SK-N-SH treated with all-trans-retinoic acid at 6 μM for 48 hours (cell line): ENCODE results near the gene ICAM3.
"Not testable (repeated sequence)": the region's sequence is repeated elsewhere in the genome, so short reads cannot be mapped to it uniquely, and the experiment has no call there.

Experiments used
- ATAC-seq: fragments of 200-7000 bp; cut with Tn5 transposase; 3 replicates; pipeline ENCODE4 v1.9.1; 2020; ENCODE audit warnings: mild to moderate bottlenecking, moderate library complexity
- ARNTL ChIP-seq: fragments of 450-650 bp; formaldehyde crosslinking; IDR thresholded peaks from 2 replicates; pipeline ENCODE4 v1.5.0; 2020; ENCODE audit warnings: low read depth, mild to moderate bottlenecking, moderate library complexity, borderline replicate concordance
- BACH2 ChIP-seq: fragments of 250-450 bp; sonication (Bioruptor Pico); IDR thresholded peaks from 2 replicates; pipeline ENCODE4 v1.9.0; 2021; ENCODE audit warnings: mild to moderate bottlenecking, borderline replicate concordance
- CSDC2 ChIP-seq: fragments of 250-450 bp; sonication (Bioruptor Pico); IDR thresholded peaks from 2 replicates; pipeline ENCODE4 v1.5.0; 2020; ENCODE audit warnings: mild to moderate bottlenecking, moderate library complexity
- ESRRG ChIP-seq: fragments of 250-450 bp; sonication (Bioruptor Pico); IDR thresholded peaks from 2 replicates; pipeline ENCODE4 v1.6.1; 2021; ENCODE audit warnings: mild to moderate bottlenecking
- GLIS3 ChIP-seq: fragments of 250-450 bp; sonication (Bioruptor Pico); IDR thresholded peaks from 2 replicates; pipeline ENCODE4 v1.5.0; 2020; ENCODE audit warnings: mild to moderate bottlenecking, moderate library complexity
- ISL1 ChIP-seq: fragments of 250-450 bp; sonication (Bioruptor Pico); IDR thresholded peaks from 2 replicates; pipeline ENCODE4 v2.1.2; 2022; ENCODE audit warnings: mild to moderate bottlenecking, moderate library complexity
- OSR1 ChIP-seq: fragments of 250-450 bp; sonication (Bioruptor Pico); IDR thresholded peaks from 2 replicates; pipeline ENCODE4 v1.8.0; 2022; ENCODE audit warnings: moderate library complexity, mild to moderate bottlenecking, inconsistent platforms
- PPARA ChIP-seq: fragments of 250-450 bp; sonication (Bioruptor Pico); IDR thresholded peaks from 2 replicates; pipeline ENCODE4 v1.5.0; 2020; ENCODE audit warnings: mild to moderate bottlenecking, borderline replicate concordance
- RARB ChIP-seq: fragments of 250-450 bp; sonication (Bioruptor Pico); IDR thresholded peaks from 2 replicates; pipeline ENCODE4 v1.8.0; 2021; ENCODE audit warnings: mild to moderate bottlenecking, moderate library complexity
- SNAI2 ChIP-seq: fragments of 250-450 bp; sonication (Bioruptor Pico); IDR thresholded peaks from 2 replicates; pipeline ENCODE4 v1.5.0; 2020; ENCODE audit warnings: mild to moderate bottlenecking, moderate library complexity
- TOX ChIP-seq: fragments of 250-450 bp; sonication (Bioruptor Pico); IDR thresholded peaks from 2 replicates; pipeline ENCODE4 v1.8.0; 2021; ENCODE audit warnings: mild to moderate bottlenecking, moderate library complexity, borderline replicate concordance
- ZFP3 ChIP-seq: fragments of 250-450 bp; sonication (Bioruptor Pico); IDR thresholded peaks from 2 replicates; pipeline ENCODE4 v1.5.0; 2020; ENCODE audit warnings: mild to moderate bottlenecking, moderate library complexity
- ZFP30 ChIP-seq: fragments of 450-650 bp; formaldehyde crosslinking; IDR thresholded peaks from 2 replicates; pipeline ENCODE4 v1.5.0; 2022; ENCODE audit warnings: mild to moderate bottlenecking, moderate library complexity
- ZNF565 ChIP-seq: fragments of 450-650 bp; formaldehyde crosslinking; conservative IDR thresholded peaks from 2 replicates; pipeline ENCODE4 v1.5.0; 2020; ENCODE audit warnings: low read depth, mild to moderate bottlenecking, moderate library complexity
- ZNF70 ChIP-seq: fragments of 450-650 bp; formaldehyde crosslinking; IDR thresholded peaks from 2 replicates; pipeline ENCODE4 v1.5.0; 2020; ENCODE audit warnings: mild to moderate bottlenecking, moderate library complexity
- ZNF8 ChIP-seq: fragments of 450-650 bp; formaldehyde crosslinking; IDR thresholded peaks from 2 replicates; pipeline ENCODE4 v1.5.0; 2020; ENCODE audit warnings: mild to moderate bottlenecking, moderate library complexity
- TF ChIP-seq, protein P1 (sequence below): fragments of 250-450 bp; sonication (Bioruptor Pico); IDR thresholded peaks from 2 replicates; pipeline ENCODE4 v1.5.1; 2021; ENCODE audit warnings: mild to moderate bottlenecking, moderate library complexity
- TF ChIP-seq, protein P2 (sequence below): fragments of 250-450 bp; sonication (Bioruptor Pico); IDR thresholded peaks from 2 replicates; pipeline ENCODE4 v1.5.1; 2020; ENCODE audit warnings: low read depth, mild to moderate bottlenecking, moderate library complexity
- TF ChIP-seq, protein P3 (sequence below): fragments of 250-450 bp; sonication (Bioruptor Pico); IDR thresholded peaks from 2 replicates; pipeline ENCODE4 v1.8.0; 2021; ENCODE audit warnings: low read depth, mild to moderate bottlenecking, moderate library complexity, borderline replicate concordance

ICAM3 gene

DNA sequence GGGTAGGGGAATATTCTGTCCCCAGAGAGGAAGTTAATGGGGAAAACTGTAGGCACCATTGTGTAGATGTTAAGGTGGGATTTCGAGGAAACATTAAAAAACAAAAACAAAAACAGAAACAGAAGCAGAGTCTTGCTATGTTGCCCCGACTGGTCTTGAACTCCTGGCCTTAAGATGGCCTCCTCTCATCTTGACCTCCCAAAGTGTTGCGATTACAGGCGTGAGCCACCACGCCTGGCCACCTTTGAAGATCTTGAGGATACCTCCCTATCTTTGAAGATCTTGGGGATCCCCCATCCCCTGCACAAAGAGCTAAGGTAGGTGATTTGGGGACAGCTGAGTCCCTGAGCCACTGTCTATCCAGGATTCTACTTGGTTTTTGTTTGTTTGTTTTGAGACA lies 553 bp upstream of the ICAM3 start:
- no peak for ATAC-seq
- TF ChIP-seq OSR1 (CRISPR knock-in tag) (no peak), PPARA (CRISPR knock-in tag) (no peak), CSDC2 (CRISPR knock-in tag) (no peak), ARNTL (no peak), SNAI2 (no peak), ZNF565 (CRISPR knock-in tag) (no peak), GLIS3 (no peak)
- TF ChIP-seq, protein P1, sequence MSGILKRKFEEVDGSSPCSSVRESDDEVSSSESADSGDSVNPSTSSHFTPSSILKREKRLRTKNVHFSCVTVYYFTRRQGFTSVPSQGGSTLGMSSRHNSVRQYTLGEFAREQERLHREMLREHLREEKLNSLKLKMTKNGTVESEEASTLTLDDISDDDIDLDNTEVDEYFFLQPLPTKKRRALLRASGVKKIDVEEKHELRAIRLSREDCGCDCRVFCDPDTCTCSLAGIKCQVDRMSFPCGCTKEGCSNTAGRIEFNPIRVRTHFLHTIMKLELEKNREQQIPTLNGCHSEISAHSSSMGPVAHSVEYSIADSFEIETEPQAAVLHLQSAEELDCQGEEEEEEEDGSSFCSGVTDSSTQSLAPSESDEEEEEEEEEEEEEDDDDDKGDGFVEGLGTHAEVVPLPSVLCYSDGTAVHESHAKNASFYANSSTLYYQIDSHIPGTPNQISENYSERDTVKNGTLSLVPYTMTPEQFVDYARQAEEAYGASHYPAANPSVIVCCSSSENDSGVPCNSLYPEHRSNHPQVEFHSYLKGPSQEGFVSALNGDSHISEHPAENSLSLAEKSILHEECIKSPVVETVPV (CRISPR knock-in tag), result no peak
- TF ChIP-seq, protein P2, sequence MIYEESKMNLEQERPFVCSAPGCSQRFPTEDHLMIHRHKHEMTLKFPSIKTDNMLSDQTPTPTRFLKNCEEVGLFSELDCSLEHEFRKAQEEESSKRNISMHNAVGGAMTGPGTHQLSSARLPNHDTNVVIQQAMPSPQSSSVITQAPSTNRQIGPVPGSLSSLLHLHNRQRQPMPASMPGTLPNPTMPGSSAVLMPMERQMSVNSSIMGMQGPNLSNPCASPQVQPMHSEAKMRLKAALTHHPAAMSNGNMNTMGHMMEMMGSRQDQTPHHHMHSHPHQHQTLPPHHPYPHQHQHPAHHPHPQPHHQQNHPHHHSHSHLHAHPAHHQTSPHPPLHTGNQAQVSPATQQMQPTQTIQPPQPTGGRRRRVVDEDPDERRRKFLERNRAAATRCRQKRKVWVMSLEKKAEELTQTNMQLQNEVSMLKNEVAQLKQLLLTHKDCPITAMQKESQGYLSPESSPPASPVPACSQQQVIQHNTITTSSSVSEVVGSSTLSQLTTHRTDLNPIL (CRISPR knock-in tag), result no peak

DNA sequence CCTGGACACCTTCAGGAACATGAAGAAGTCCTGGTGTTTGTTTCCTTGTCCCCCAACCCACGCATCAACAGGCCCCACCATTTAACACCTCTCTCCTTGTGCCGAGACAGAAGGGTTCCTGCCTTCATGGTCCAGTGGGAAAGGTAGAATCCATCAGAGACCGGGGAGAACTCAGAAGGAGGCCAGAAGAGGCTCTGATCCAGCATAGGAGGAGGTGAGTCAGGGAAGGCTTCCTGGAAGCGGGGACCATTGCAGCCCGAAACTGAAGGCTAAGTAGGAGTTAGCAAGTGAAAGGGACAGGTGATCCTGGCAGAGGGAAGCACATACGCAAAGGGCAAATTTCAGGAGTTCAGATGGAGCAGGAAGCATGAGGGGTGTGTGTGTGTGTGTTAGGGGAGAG lies 484 bp downstream of the ICAM3 start:
- TF ChIP-seq TOX (CRISPR knock-in tag), result no peak
- TF ChIP-seq CSDC2 (CRISPR knock-in tag), result no peak
- TF ChIP-seq, protein P1 (CRISPR knock-in tag), result no peak
- ATAC-seq, result no peak

DNA sequence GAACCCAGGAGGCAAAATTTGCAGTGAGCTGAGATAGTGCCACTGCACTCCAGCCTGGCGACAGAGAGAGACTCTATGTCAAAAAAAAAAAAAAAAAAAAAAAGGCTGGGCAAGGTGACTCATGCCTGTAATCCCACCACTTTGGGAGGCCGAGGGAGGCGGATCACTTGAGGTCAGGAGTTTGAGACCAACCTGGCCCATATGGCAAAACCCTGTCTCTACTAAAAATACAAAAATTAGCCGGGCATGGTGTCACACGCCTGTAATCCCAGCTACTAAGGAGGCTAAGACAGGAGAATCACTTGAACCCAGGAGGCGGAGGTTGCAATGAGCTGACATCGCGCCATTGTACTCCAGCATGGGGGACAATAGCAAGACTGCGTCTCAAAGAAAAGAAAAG lies 2.7 kb downstream of the ICAM3 start:
- ATAC-seq, result not testable (repeated sequence)

DNA sequence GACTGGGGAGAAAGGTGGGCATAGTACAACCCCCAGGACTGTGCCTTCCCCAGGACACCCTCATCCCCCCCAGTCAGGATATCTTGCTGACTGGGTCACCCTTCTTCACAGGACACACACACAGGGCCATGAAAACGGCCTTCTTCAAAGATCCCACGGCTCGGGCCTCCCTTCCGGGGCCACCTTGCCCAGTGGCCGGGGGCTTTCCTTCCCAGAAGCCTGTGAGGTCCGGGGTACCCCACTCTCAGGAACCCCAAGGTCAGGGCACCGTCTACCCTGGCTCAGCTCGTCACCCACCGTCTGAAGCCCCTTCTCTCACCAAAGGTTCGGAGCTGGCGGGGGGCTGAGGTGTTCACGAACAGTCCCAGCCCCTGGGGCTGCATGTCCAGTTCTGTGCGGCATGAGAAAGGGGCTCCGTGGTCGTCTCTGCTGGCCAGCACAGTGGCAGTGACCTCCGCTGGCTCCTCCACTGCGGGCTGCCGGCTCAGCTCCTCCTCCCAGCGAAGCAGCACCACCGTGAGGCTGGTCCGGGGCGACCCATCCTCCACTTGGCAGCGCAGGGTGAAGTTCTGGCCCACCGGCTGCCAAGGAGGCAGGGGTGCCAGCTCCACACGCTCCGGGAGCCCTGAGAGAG lies 4.0 kb downstream of the ICAM3 start:
- ATAC-seq, result no peak
- no peak for TF ChIP-seq ESRRG (CRISPR knock-in tag)
- TF ChIP-seq CSDC2 (CRISPR knock-in tag), result no peak
- TF ChIP-seq OSR1 (CRISPR knock-in tag), result no peak
- TF ChIP-seq ZNF565 (CRISPR knock-in tag), result no peak
- no peak for TF ChIP-seq PPARA (CRISPR knock-in tag)
- TF ChIP-seq, protein P1 (CRISPR knock-in tag), result no peak
- TF ChIP-seq ZNF8 (CRISPR knock-in tag), result no peak
- TF ChIP-seq GLIS3, result no peak
- no peak for TF ChIP-seq ZNF70
- no peak for TF ChIP-seq ZFP3 (CRISPR knock-in tag)
- TF ChIP-seq, protein P2 (CRISPR knock-in tag), result no peak
- no peak for TF ChIP-seq BACH2 (CRISPR knock-in tag)
- TF ChIP-seq TOX (CRISPR knock-in tag), result no peak
- TF ChIP-seq ZFP30 (CRISPR knock-in tag), result no peak
- no peak for TF ChIP-seq ISL1 (CRISPR knock-in tag)
- no peak for TF ChIP-seq RARB (CRISPR knock-in tag)
- no peak for TF ChIP-seq ARNTL
- TF ChIP-seq, protein P3, sequence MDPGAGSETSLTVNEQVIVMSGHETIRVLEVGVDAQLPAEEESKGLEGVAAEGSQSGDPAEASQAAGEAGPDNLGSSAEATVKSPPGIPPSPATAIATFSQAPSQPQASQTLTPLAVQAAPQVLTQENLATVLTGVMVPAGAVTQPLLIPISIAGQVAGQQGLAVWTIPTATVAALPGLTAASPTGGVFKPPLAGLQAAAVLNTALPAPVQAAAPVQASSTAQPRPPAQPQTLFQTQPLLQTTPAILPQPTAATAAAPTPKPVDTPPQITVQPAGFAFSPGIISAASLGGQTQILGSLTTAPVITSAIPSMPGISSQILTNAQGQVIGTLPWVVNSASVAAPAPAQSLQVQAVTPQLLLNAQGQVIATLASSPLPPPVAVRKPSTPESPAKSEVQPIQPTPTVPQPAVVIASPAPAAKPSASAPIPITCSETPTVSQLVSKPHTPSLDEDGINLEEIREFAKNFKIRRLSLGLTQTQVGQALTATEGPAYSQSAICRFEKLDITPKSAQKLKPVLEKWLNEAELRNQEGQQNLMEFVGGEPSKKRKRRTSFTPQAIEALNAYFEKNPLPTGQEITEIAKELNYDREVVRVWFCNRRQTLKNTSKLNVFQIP (CRISPR knock-in tag), result no peak
- TF ChIP-seq, all 23 proteins: peak for 0
